LNCAP (cell line): ENCODE measurements around the gene MRAP.

Experiments
- TF ChIP-seq, protein P1 (sequence below): fragments of 450-650 bp; IDR thresholded peaks from 2 replicates; pipeline ENCODE4 v1.5.1; 2017; ENCODE audit warnings: mild to moderate bottlenecking

The MRAP gene

DNA sequence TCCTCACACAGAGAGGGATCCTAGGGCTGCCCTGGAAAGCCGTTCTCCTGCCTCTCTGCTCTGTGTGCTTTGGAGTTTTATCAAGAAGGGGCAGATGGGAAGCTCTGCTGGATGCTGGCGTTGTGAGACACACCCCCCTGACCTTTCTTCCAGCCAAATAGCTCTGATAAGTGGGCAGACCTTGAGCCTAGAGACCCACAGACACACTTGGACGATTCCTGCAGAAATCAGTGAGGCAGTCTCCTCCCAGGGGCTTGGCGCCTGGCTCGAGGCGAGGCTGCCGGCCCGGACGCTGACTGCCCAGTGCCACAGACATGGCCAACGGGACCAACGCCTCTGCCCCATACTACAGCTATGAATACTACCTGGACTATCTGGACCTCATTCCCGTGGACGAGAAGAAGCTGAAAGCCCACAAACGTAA is at the start of gene MRAP:
MRAP (plus strand) TSS at position 198 of the 424 bp plus-strand sequence; CDS start at position 315, 117 bp downstream.
- TF ChIP-seq, protein P1, sequence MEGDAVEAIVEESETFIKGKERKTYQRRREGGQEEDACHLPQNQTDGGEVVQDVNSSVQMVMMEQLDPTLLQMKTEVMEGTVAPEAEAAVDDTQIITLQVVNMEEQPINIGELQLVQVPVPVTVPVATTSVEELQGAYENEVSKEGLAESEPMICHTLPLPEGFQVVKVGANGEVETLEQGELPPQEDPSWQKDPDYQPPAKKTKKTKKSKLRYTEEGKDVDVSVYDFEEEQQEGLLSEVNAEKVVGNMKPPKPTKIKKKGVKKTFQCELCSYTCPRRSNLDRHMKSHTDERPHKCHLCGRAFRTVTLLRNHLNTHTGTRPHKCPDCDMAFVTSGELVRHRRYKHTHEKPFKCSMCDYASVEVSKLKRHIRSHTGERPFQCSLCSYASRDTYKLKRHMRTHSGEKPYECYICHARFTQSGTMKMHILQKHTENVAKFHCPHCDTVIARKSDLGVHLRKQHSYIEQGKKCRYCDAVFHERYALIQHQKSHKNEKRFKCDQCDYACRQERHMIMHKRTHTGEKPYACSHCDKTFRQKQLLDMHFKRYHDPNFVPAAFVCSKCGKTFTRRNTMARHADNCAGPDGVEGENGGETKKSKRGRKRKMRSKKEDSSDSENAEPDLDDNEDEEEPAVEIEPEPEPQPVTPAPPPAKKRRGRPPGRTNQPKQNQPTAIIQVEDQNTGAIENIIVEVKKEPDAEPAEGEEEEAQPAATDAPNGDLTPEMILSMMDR, result no peak

- TF ChIP-seq, protein P1, result no peak
Observed at GRCh38 chr21:32249511-32250280, 49.0 kb upstream of the MRAP start.

DNA sequence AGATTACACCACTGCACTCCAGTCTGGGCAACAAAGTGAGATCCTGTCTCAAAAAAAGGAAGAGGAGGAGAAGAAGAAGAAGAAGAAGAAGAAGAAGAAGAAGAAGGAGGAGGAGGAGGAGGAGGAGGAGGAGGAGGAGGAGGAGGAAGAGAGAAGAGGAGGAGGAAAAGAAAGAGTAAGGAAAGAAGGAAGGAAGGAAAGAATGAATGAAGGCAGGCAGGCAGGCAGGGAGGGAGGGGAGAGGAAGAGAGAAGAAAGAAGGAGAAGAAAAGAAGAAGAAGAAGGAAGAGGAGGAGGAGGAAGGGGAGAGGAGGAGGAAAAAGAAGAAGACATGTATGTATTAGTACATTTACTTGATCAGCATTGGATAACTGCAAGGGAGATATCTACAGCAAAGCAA is 46.5 kb upstream of the MRAP start:
- TF ChIP-seq, protein P1, result no peak

DNA sequence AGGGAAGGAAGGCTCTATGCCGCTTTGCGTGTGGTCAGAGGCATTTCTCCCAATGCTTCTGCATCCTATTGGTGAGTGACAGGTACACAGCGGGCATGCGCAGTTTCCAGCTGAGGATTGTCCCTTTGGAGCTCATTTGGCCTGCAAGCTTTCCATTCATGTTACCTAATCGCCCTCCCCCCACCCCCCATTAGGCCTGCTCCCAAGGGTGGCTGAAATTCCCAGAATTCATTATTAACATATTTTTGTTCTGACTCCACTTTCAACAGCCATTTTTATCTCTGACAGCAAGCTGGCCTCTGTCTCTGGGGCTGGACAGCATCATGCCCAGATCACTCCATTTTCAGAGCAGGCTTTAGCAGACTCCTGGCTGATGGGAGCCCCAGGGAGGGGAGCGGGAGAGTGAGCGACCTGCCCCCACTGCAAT is 45.4 kb upstream of the MRAP start:
- TF ChIP-seq, protein P1, result no peak

- TF ChIP-seq, protein P1, result no peak
Observed at GRCh38 chr21:32256251-32256650, 42.4 kb upstream of the MRAP start.

DNA sequence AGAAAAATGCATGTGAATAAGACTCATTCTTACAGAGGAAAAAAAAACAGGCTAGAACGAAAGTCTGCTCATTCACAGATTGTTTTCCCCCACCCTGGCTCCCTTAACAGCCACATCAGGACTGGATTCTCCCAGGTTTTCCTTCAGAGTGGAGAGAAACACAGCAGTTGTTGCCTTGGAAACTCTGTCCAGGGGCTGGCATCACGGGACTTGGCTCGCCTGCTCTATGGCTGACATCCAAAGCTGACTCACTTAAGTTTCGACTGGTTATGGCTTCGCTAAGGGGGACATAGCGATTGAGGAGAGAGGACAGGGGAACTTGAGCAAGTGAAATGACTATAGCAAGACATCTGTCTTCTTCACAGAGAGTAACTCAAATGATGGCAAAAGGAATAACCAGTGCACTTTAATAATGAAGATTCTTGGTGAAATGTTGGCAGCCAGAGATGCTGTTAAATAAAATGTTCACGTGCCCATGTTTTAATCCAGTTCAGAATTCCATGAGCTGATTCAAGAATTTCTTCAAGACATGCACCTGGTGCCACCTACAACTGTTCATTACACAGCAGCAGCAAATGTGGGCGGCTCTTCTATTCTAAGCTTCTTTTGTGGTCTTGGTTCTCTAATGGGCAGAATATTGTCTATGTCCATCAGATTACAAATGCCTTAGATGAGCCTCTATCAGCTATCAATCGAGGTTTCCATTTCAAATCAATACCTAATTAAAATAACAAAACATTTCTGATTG is 41.6 kb upstream of the MRAP start:
- TF ChIP-seq, protein P1, result no peak

- TF ChIP-seq, protein P1, result peak; percentile 67
Observed at GRCh38 chr21:32257962-32258785, 40.5 kb upstream of the MRAP start.
